SK-N-SH treated with all-trans-retinoic acid at 6 μM for 48 hours (cell line): ENCODE results near the gene COBL.

Experiments used
- ATAC-seq: fragments of 200-7000 bp; cut with Tn5 transposase; 3 replicates; pipeline ENCODE4 v1.9.1; 2020; ENCODE audit warnings: mild to moderate bottlenecking, moderate library complexity
- ARNTL ChIP-seq: fragments of 450-650 bp; formaldehyde crosslinking; IDR thresholded peaks from 2 replicates; pipeline ENCODE4 v1.5.0; 2020; ENCODE audit warnings: low read depth, mild to moderate bottlenecking, moderate library complexity, borderline replicate concordance
- CREB5 ChIP-seq: fragments of 250-450 bp; sonication (Bioruptor Pico); IDR thresholded peaks from 2 replicates; pipeline ENCODE4 v1.5.1; 2020; ENCODE audit warnings: low read depth, mild to moderate bottlenecking, moderate library complexity
- CSDC2 ChIP-seq: fragments of 250-450 bp; sonication (Bioruptor Pico); IDR thresholded peaks from 2 replicates; pipeline ENCODE4 v1.5.0; 2020; ENCODE audit warnings: mild to moderate bottlenecking, moderate library complexity
- CSRNP3 ChIP-seq: fragments of 250-450 bp; sonication (Bioruptor Pico); IDR thresholded peaks from 2 replicates; pipeline ENCODE4 v1.5.1; 2021; ENCODE audit warnings: mild to moderate bottlenecking, moderate library complexity
- GLIS3 ChIP-seq: fragments of 250-450 bp; sonication (Bioruptor Pico); IDR thresholded peaks from 2 replicates; pipeline ENCODE4 v1.5.0; 2020; ENCODE audit warnings: mild to moderate bottlenecking, moderate library complexity
- ISL1 ChIP-seq: fragments of 250-450 bp; sonication (Bioruptor Pico); IDR thresholded peaks from 2 replicates; pipeline ENCODE4 v2.1.2; 2022; ENCODE audit warnings: mild to moderate bottlenecking, moderate library complexity
- OSR1 ChIP-seq: fragments of 250-450 bp; sonication (Bioruptor Pico); IDR thresholded peaks from 2 replicates; pipeline ENCODE4 v1.8.0; 2022; ENCODE audit warnings: moderate library complexity, mild to moderate bottlenecking, inconsistent platforms
- PATZ1 ChIP-seq: fragments of 250-450 bp; sonication (Bioruptor Pico); IDR thresholded peaks from 2 replicates; pipeline ENCODE4 v1.8.0; 2020; ENCODE audit warnings: mild to moderate bottlenecking, moderate library complexity, borderline replicate concordance
- POU6F1 ChIP-seq: fragments of 250-450 bp; sonication (Bioruptor Pico); IDR thresholded peaks from 2 replicates; pipeline ENCODE4 v1.8.0; 2021; ENCODE audit warnings: low read depth, mild to moderate bottlenecking, moderate library complexity, borderline replicate concordance
- PPARA ChIP-seq: fragments of 250-450 bp; sonication (Bioruptor Pico); IDR thresholded peaks from 2 replicates; pipeline ENCODE4 v1.5.0; 2020; ENCODE audit warnings: mild to moderate bottlenecking, borderline replicate concordance
- RARB ChIP-seq: fragments of 250-450 bp; sonication (Bioruptor Pico); IDR thresholded peaks from 2 replicates; pipeline ENCODE4 v1.8.0; 2021; ENCODE audit warnings: mild to moderate bottlenecking, moderate library complexity
- SNAI2 ChIP-seq: fragments of 250-450 bp; sonication (Bioruptor Pico); IDR thresholded peaks from 2 replicates; pipeline ENCODE4 v1.5.0; 2020; ENCODE audit warnings: mild to moderate bottlenecking, moderate library complexity
- TCF4 ChIP-seq: fragments of 250-450 bp; sonication (Bioruptor Pico); IDR thresholded peaks from 2 replicates; pipeline ENCODE4 v1.8.0; 2021; ENCODE audit warnings: mild to moderate bottlenecking, moderate library complexity, borderline replicate concordance
- TOX ChIP-seq: fragments of 250-450 bp; sonication (Bioruptor Pico); IDR thresholded peaks from 2 replicates; pipeline ENCODE4 v1.8.0; 2021; ENCODE audit warnings: mild to moderate bottlenecking, moderate library complexity, borderline replicate concordance
- TSHZ2 ChIP-seq: fragments of 250-450 bp; sonication (Bioruptor Pico); IDR thresholded peaks from 2 replicates; pipeline ENCODE4 v1.5.0; 2020; ENCODE audit warnings: mild to moderate bottlenecking, moderate library complexity
- ZC3H10 ChIP-seq: fragments of 250-450 bp; sonication (Bioruptor Pico); IDR thresholded peaks from 2 replicates; pipeline ENCODE4 v1.5.1; 2021; ENCODE audit warnings: mild to moderate bottlenecking, moderate library complexity
- ZFP3 ChIP-seq: fragments of 250-450 bp; sonication (Bioruptor Pico); IDR thresholded peaks from 2 replicates; pipeline ENCODE4 v1.5.0; 2020; ENCODE audit warnings: mild to moderate bottlenecking, moderate library complexity
- ZFP30 ChIP-seq: fragments of 450-650 bp; formaldehyde crosslinking; IDR thresholded peaks from 2 replicates; pipeline ENCODE4 v1.5.0; 2022; ENCODE audit warnings: mild to moderate bottlenecking, moderate library complexity
- ZNF565 ChIP-seq: fragments of 450-650 bp; formaldehyde crosslinking; conservative IDR thresholded peaks from 2 replicates; pipeline ENCODE4 v1.5.0; 2020; ENCODE audit warnings: low read depth, mild to moderate bottlenecking, moderate library complexity
- ZNF70 ChIP-seq: fragments of 450-650 bp; formaldehyde crosslinking; IDR thresholded peaks from 2 replicates; pipeline ENCODE4 v1.5.0; 2020; ENCODE audit warnings: mild to moderate bottlenecking, moderate library complexity
- ZNF8 ChIP-seq: fragments of 450-650 bp; formaldehyde crosslinking; IDR thresholded peaks from 2 replicates; pipeline ENCODE4 v1.5.0; 2020; ENCODE audit warnings: mild to moderate bottlenecking, moderate library complexity

Gene COBL

GRCh38 chr7:50976064-50976463 lies 340.5 kb downstream of the COBL start:
- no peak for ATAC-seq
- TF ChIP-seq PPARA (CRISPR knock-in tag) = no peak
- no peak for TF ChIP-seq SNAI2 (CRISPR knock-in tag)
- TF ChIP-seq POU6F1 = no peak
- TF ChIP-seq CREB5 (CRISPR knock-in tag) = no peak
- no peak for TF ChIP-seq TCF4
- no peak for TF ChIP-seq TOX
- no peak for TF ChIP-seq ZNF70
- no peak for TF ChIP-seq ZC3H10
- TF ChIP-seq ZNF8 = no peak
- TF ChIP-seq CSDC2 = no peak
- no peak for TF ChIP-seq RARB (CRISPR knock-in tag)
- TF ChIP-seq ARNTL (CRISPR knock-in tag) = no peak
- TF ChIP-seq ZNF565 (CRISPR knock-in tag) = no peak
- no peak for TF ChIP-seq PATZ1 (CRISPR knock-in tag)
- TF ChIP-seq CSRNP3 = no peak
- no peak for TF ChIP-seq TSHZ2 (CRISPR knock-in tag)
- no peak for TF ChIP-seq ISL1
- TF ChIP-seq ZFP3 (CRISPR knock-in tag) = no peak
- TF ChIP-seq GLIS3 = no peak

- no peak for ATAC-seq
- TF ChIP-seq OSR1 = no peak
- TF ChIP-seq PPARA (CRISPR knock-in tag) = no peak
- no peak for TF ChIP-seq SNAI2 (CRISPR knock-in tag)
- TF ChIP-seq ISL1 = no peak
Measured at GRCh38 chr7:50974240-50974639, 342.4 kb downstream of the COBL start.

- TF ChIP-seq TSHZ2 (CRISPR knock-in tag) (no peak), ZFP30 (CRISPR knock-in tag) (no peak), ZFP3 (CRISPR knock-in tag) (no peak), POU6F1 (no peak), TOX (no peak), ZNF70 (no peak), CSDC2 (no peak), ARNTL (CRISPR knock-in tag) (no peak), GLIS3 (no peak)
- ATAC-seq = no peak
Measured at GRCh38 chr7:50973814-50974213, 342.8 kb downstream of the COBL start.
